NB4 (cell line): Measurements from ENCODE around the gene TRIM25.

Experiments used
- DNase-seq: peaks from one replicate; pipeline ENCODE4 v3.0.0; 2010; ENCODE audit warnings: low read depth
- H3K4me3 ChIP-seq: one replicate; pipeline ENCODE4 v1.5.1; 2011; ENCODE audit warnings: mild to moderate bottlenecking, low read depth, low read length, moderate library complexity
- CTCF ChIP-seq: IDR thresholded peaks from one replicate; pipeline ENCODE4 v1.5.1; 2012; ENCODE audit warnings: low read depth, low read length
- MAX ChIP-seq: IDR thresholded peaks from 2 replicates; pipeline ENCODE4 v1.6.1; 2011; ENCODE audit warnings: low read depth, low read length
- MYC ChIP-seq: IDR thresholded peaks from 2 replicates; pipeline ENCODE4 v1.6.1; 2011; ENCODE audit warnings: low read depth, low read length
- POLR2A ChIP-seq: IDR thresholded peaks from 2 replicates; pipeline ENCODE4 v1.6.1; 2011; ENCODE audit warnings: mild to moderate bottlenecking; ENCODE audit not compliant: insufficient read length; ENCODE audit errors: extremely low read depth

The TRIM25 gene

GRCh38 chr17:56913867-56914580 is at the start of gene TRIM25:
Gene TRIM25, minus strand, starts transcription at chr17:56914049. Its CDS starts 61 bp downstream, at chr17:56913988.
- TF ChIP-seq MAX = peak; percentile 89
- TF ChIP-seq MYC = peak; percentile 79
- no peak for TF ChIP-seq CTCF
- TF ChIP-seq POLR2A = peak; percentile 97
- peak; percentile 95 for DNase-seq

GRCh38 chr17:56960596-56961538 is 47.0 kb upstream of the TRIM25 start, which contains the start of gene COIL:
Gene COIL, minus strand, starts transcription at chr17:56961050. Its CDS starts 31 bp downstream, at chr17:56961019.
- H3K4me3 ChIP-seq = peak within 1 kb of the TSS; percentile 81
- TF ChIP-seq CTCF (peak; percentile 94), MYC (peak; percentile 90), MAX (peak; percentile 88), POLR2A (peak; percentile 61)
- peak; percentile 94 for DNase-seq

More at GRCh38 chr17:56913867-56914580, at the start of gene TRIM25:
- peak within 1 kb of the TSS; percentile 91 for H3K4me3 ChIP-seq

- no peak for DNase-seq
Observed at GRCh38 chr17:56956992-56957391, 43.1 kb upstream of the TRIM25 start.

GRCh38 chr17:56949595-56949994 is 35.7 kb upstream of the TRIM25 start:
- no peak overlapping the region for H3K4me3 ChIP-seq
- TF ChIP-seq CTCF (no peak), MAX (no peak), POLR2A (no peak), MYC (no peak)
- no peak for DNase-seq

More at GRCh38 chr17:56956992-56957391, 43.1 kb upstream of the TRIM25 start:
- H3K4me3 ChIP-seq = no peak overlapping the region
- no peak for TF ChIP-seq CTCF
- no peak for TF ChIP-seq MYC
- no peak for TF ChIP-seq POLR2A
- TF ChIP-seq MAX = no peak

- DNase-seq = no peak
- H3K4me3 ChIP-seq = no peak overlapping the region
- no peak for TF ChIP-seq POLR2A
- TF ChIP-seq MAX = no peak
- TF ChIP-seq CTCF = no peak
- TF ChIP-seq MYC = no peak
Observed at GRCh38 chr17:56948491-56948890, 34.6 kb upstream of the TRIM25 start.
